GM19043 (cell line): ENCODE results near the gene HES7.
"Not testable (repeated sequence)": the region's sequence is repeated elsewhere in the genome, so short reads cannot be mapped to it uniquely, and the experiment has no call there.

Experiments used
- ATAC-seq: cut with Tn5 transposase; IDR thresholded peaks from one replicate; pipeline ENCODE4 v1.9.1; 2021; ENCODE audit warnings: low read depth; ENCODE audit not compliant: unreplicated experiment

HES7 gene

GRCh38 chr17:8105957-8106398, 17.9 kb downstream of the HES7 start:
- ATAC-seq: no peak

- ATAC-seq: no peak
These were observed 19.0 kb downstream of the HES7 start for GRCh38 chr17:8104911-8105310.

- no peak for ATAC-seq
These were observed 20.4 kb downstream of the HES7 start for GRCh38 chr17:8103549-8103948.

GRCh38 chr17:8101721-8102120, 22.2 kb downstream of the HES7 start:
- no peak for ATAC-seq

GRCh38 chr17:8100763-8101162, 23.1 kb downstream of the HES7 start:
- ATAC-seq: no peak

GRCh38 chr17:8100111-8100510, 23.8 kb downstream of the HES7 start:
- no peak for ATAC-seq

- no peak for ATAC-seq
These were observed 27.4 kb downstream of the HES7 start for GRCh38 chr17:8096541-8096940.

- ATAC-seq: no peak
These were observed 28.5 kb downstream of the HES7 start for GRCh38 chr17:8095361-8095760.

GRCh38 chr17:8091033-8091687, 32.7 kb downstream of the HES7 start:
- no peak for ATAC-seq

GRCh38 chr17:8089728-8090127, 34.2 kb downstream of the HES7 start:
- no peak for ATAC-seq

GRCh38 chr17:8087952-8088230, 36.0 kb downstream of the HES7 start:
- no peak for ATAC-seq

GRCh38 chr17:8087075-8087951, 36.6 kb downstream of the HES7 start, which contains the start of gene ALOX12B:
ALOX12B (minus strand) TSS chr17:8087716; CDS start chr17:8087442, 274 bp downstream.
- ATAC-seq: no peak

GRCh38 chr17:8084250-8084649, 39.7 kb downstream of the HES7 start:
- ATAC-seq: no peak

- no peak for ATAC-seq
These were observed 41.6 kb downstream of the HES7 start for GRCh38 chr17:8082292-8082691.

GRCh38 chr17:8081876-8082275, 42.0 kb downstream of the HES7 start:
- no peak for ATAC-seq

GRCh38 chr17:8080799-8081219, 43.1 kb downstream of the HES7 start:
- ATAC-seq: no peak

GRCh38 chr17:8080208-8080798, 43.6 kb downstream of the HES7 start:
- ATAC-seq: no peak

- no peak for ATAC-seq
These were observed 44.4 kb downstream of the HES7 start for GRCh38 chr17:8079291-8080207.

- ATAC-seq: not testable (repeated sequence)
These were observed 46.0 kb downstream of the HES7 start for GRCh38 chr17:8077939-8078338.

- ATAC-seq: no peak
These were observed 47.2 kb downstream of the HES7 start for GRCh38 chr17:8076502-8077266.
